ENCODE measurements around the gene SNAPC4.

- TF ChIP-seq EZH2 (IDR thresholded peaks at IDR 0.05; ENCODE audit: borderline replicate concordance, low read depth, low read length, poor library complexity, severe bottlenecking), result no peak
- TF ChIP-seq, protein P1, sequence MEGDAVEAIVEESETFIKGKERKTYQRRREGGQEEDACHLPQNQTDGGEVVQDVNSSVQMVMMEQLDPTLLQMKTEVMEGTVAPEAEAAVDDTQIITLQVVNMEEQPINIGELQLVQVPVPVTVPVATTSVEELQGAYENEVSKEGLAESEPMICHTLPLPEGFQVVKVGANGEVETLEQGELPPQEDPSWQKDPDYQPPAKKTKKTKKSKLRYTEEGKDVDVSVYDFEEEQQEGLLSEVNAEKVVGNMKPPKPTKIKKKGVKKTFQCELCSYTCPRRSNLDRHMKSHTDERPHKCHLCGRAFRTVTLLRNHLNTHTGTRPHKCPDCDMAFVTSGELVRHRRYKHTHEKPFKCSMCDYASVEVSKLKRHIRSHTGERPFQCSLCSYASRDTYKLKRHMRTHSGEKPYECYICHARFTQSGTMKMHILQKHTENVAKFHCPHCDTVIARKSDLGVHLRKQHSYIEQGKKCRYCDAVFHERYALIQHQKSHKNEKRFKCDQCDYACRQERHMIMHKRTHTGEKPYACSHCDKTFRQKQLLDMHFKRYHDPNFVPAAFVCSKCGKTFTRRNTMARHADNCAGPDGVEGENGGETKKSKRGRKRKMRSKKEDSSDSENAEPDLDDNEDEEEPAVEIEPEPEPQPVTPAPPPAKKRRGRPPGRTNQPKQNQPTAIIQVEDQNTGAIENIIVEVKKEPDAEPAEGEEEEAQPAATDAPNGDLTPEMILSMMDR (conservative IDR thresholded peaks at IDR 0.05; ENCODE audit: low read depth, low read length), result peak; percentile 53
Measured at GRCh38 chr9:136439481-136440408, 39.8 kb upstream of the SNAPC4 start, which contains the start of gene INPP5E.

Data from A673 (cell line).